ENCODE results near the gene SCG3. TPM values are rescaled to one million over a fixed set of nuclear protein-coding genes. Genes with fewer than 3 reads are reported as not detected.

SCG3 gene
- total and polyA plus RNA-seq, 2 of the 13 experiments (the other 11 are each of a cell fraction or from before 2014, with no cell fraction given): not detected

DNA sequence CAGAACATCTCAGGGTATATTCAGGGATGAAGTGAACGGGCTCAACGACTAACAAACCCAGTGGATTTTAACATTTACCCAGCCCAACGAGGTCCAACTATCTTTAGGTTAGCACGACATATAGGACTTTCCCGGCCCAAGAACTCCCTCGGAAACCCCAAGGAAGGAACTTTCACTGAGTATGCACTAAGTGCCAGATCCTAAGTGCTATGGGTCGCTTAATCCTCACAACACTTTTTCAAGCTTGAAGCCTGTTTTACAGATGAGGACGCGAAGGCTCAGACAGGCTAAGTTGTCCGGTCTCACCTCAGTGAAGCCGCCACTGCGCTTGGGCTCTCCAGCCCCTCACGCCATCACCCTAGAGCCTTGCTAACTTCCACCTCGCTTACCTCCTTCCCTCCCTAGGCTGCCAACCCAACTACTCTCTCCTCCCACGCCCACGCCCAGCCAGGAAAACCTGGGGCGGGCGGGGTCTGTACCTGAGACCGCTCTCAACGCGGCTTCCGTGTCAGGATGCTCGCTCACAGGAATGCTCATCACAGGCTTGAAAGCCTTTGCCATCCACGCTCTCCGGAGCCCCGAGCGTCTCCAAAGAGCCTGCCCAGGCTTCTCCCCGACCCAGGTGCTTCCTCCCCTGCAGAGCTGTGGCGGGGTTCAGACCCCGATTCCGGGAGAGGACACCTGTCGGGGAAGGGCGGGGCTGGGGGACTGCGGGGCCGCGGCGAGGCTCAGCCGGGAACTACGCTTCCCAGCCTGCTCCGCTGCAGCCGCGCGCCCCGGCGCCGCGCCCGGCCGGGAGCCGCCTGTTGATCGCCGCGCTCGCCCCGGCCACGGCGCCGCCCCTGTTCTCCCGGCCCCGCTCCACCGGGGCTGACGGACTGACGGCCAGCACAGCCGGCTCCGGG lies 69.7 kb downstream of the SCG3 start, which contains the start of gene TMOD2:
Gene TMOD2 (plus strand): TSS at position 806 of the 905 bp plus-strand sequence. CDS start 14,845 bp downstream, outside the sequence.
- no peak within 1 kb of the TSS for H3K27ac ChIP-seq (ENCODE audit: extremely low read length, insufficient read depth, low read length)
- POLR2A ChIA-PET: no interaction called here
- DNase-seq (ENCODE audit: low spot score): no peak
- TF ChIP-seq NFKBIZ (CRISPR knock-in tag; IDR thresholded peaks at IDR 0.05): no peak
- no peak for TF ChIP-seq ZNF383 (CRISPR knock-in tag; IDR thresholded peaks at IDR 0.05; ENCODE audit: borderline replicate concordance)
- TF ChIP-seq MAZ (IDR thresholded peaks at IDR 0.05; ENCODE audit: borderline replicate concordance, low read depth, low read length): no peak
- 0 out of 2 replicates have a peak, but pooled peaks have one; percentile 27 for TF ChIP-seq MAZ (CRISPR knock-in tag; IDR thresholded peaks at IDR 0.05; ENCODE audit: low read depth)
- no peak for TF ChIP-seq ERF (CRISPR knock-in tag; IDR thresholded peaks at IDR 0.05)
- TF ChIP-seq, protein P1, sequence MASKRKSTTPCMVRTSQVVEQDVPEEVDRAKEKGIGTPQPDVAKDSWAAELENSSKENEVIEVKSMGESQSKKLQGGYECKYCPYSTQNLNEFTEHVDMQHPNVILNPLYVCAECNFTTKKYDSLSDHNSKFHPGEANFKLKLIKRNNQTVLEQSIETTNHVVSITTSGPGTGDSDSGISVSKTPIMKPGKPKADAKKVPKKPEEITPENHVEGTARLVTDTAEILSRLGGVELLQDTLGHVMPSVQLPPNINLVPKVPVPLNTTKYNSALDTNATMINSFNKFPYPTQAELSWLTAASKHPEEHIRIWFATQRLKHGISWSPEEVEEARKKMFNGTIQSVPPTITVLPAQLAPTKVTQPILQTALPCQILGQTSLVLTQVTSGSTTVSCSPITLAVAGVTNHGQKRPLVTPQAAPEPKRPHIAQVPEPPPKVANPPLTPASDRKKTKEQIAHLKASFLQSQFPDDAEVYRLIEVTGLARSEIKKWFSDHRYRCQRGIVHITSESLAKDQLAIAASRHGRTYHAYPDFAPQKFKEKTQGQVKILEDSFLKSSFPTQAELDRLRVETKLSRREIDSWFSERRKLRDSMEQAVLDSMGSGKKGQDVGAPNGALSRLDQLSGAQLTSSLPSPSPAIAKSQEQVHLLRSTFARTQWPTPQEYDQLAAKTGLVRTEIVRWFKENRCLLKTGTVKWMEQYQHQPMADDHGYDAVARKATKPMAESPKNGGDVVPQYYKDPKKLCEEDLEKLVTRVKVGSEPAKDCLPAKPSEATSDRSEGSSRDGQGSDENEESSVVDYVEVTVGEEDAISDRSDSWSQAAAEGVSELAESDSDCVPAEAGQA (IDR thresholded peaks at IDR 0.05; ENCODE audit: low read depth): no peak
- TF ChIP-seq, protein P1 (CRISPR knock-in tag; IDR thresholded peaks at IDR 0.05; ENCODE audit: borderline replicate concordance): no peak
- TF ChIP-seq THAP11 (CRISPR knock-in tag; IDR thresholded peaks at IDR 0.05): peak; percentile 76
- peak; percentile 75 for TF ChIP-seq ZNF143 (CRISPR knock-in tag; IDR thresholded peaks at IDR 0.05)
- TF ChIP-seq, protein P2, sequence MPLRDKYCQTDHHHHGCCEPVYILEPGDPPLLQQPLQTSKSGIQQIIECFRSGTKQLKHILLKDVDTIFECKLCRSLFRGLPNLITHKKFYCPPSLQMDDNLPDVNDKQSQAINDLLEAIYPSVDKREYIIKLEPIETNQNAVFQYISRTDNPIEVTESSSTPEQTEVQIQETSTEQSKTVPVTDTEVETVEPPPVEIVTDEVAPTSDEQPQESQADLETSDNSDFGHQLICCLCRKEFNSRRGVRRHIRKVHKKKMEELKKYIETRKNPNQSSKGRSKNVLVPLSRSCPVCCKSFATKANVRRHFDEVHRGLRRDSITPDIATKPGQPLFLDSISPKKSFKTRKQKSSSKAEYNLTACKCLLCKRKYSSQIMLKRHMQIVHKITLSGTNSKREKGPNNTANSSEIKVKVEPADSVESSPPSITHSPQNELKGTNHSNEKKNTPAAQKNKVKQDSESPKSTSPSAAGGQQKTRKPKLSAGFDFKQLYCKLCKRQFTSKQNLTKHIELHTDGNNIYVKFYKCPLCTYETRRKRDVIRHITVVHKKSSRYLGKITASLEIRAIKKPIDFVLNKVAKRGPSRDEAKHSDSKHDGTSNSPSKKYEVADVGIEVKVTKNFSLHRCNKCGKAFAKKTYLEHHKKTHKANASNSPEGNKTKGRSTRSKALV (CRISPR knock-in tag; IDR thresholded peaks at IDR 0.05): peak; percentile 54; the same call in 1 of the 2 replicates
- TF ChIP-seq ZC3H13 (CRISPR knock-in tag; IDR thresholded peaks at IDR 0.05): no peak
- peak; percentile 23; the same call in 1 of the 2 replicates for TF ChIP-seq KDM2A (CRISPR knock-in tag; IDR thresholded peaks at IDR 0.05; ENCODE audit: borderline replicate concordance, low read depth)
- TF ChIP-seq, protein P3, sequence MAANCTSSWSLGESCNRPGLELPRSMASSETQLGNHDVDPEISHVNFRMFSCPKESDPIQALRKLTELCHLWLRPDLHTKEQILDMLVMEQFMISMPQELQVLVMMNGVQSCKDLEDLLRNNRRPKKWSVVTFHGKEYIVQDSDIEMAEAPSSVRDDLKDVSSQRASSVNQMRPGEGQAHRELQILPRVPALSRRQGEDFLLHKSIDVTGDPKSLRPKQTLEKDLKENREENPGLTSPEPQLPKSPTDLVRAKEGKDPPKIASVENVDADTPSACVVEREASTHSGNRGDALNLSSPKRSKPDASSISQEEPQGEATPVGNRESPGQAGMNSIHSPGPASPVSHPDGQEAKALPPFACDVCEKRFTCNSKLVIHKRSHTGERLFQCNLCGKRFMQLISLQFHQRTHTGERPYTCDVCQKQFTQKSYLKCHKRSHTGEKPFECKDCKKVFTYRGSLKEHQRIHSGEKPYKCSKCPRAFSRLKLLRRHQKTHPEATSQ (CRISPR knock-in tag; IDR thresholded peaks at IDR 0.05; ENCODE audit: borderline replicate concordance): no peak
- no peak for TF ChIP-seq HDAC2 (CRISPR knock-in tag; IDR thresholded peaks at IDR 0.05)

More for the DNA sequence above, 69.7 kb downstream of the SCG3 start, which contains the start of gene TMOD2:
- WGBS (ENCODE audit: low lambda C conversion rate): 21% methylated on average over 29 of the region's 65 CpGs
- Histone ChIP-seq H4K20me1 (ENCODE audit: insufficient read depth, low read length) (no peaks in the 10 kb centered on the region), H3K27me3 (ENCODE audit: control insufficient read depth in 1 of 2, insufficient read depth in 2 of 2, low read length in 2 of 2) (peaks cover 4 to 63% of the 10 kb centered on the region in 2 experiments; a peak in 4 of 5 replicates), H3K4me1 (ENCODE audit: insufficient read depth, low read length) (no peaks in the 10 kb centered on the region), H3K79me2 (ENCODE audit: insufficient read depth, low read length) (no peaks in the 10 kb centered on the region), H3K36me3 (replicated peaks in 1 of 2; ENCODE audit: control insufficient read depth in 1 of 2, insufficient read depth in 2 of 2, low read length in 2 of 2) (no peaks in the 10 kb centered on the region), H3K9me3 (ENCODE audit: low read length) (no peaks in the 10 kb centered on the region), H2AFZ (ENCODE audit: low read length) (no peak within 1 kb of the TSS), H3K4me3 (replicated peaks in 1 of 3; ENCODE audit: insufficient read depth in 1 of 3, low read depth in 2 of 3, low read length in 3 of 3) (peak within 1 kb of the TSS; percentile 44 to 67 (median 55)), H3K4me2 (ENCODE audit: low read depth, low read length) (peak within 1 kb of the TSS; percentile 76), H3K9ac (ENCODE audit: insufficient read depth, low read depth, low read length) (no peak within 1 kb of the TSS)
- FAIRE-seq (no peak), ATAC-seq (peak; percentile 91)
- intact Hi-C loops (cut with micrococcal nuclease; ENCODE audit: unreplicated experiment) (no loop called here), in situ Hi-C loops (cut with HindIII; ENCODE audit: extremely low pct_ligation_motif_present, low pct_unique_long_range_greater_than_20kb) (no loop called here)
- no TSS peak for BruUV-seq (replicated peaks)
- CTCF ChIA-PET (ENCODE audit: low intra/inter-chr PET ratio, low total read pairs): no interaction called here
